Upper lobe of right lung (tissue), 1 donor: ENCODE data around the gene IL31. TPM values are rescaled to one million over a fixed set of nuclear protein-coding genes. Genes with fewer than 3 reads are reported as not detected.

ENCODE experiments used
- ATAC-seq: fragments of 200-7000 bp; cut with Tn5 transposase; one replicate; pipeline ENCODE4 v1.9.1; 2020; ENCODE audit warnings: mild to moderate bottlenecking, moderate library complexity
- DNase-seq: peaks from one replicate; pipeline ENCODE4 v3.0.0-alpha.2; 2020
- H3K27ac ChIP-seq: fragments of 200-600 bp; one replicate; pipeline ENCODE4 v1.8.0; 2022
- H3K27me3 ChIP-seq: fragments of 200-600 bp; one replicate; pipeline ENCODE4 v1.8.0; 2022; ENCODE audit warnings: mild to moderate bottlenecking
- H3K36me3 ChIP-seq: fragments of 200-600 bp; one replicate; pipeline ENCODE4 v1.8.0; 2022
- H3K4me1 ChIP-seq: fragments of 200-600 bp; one replicate; pipeline ENCODE4 v1.8.0; 2022
- H3K4me3 ChIP-seq: fragments of 200-600 bp; one replicate; pipeline ENCODE4 v1.8.0; 2022; ENCODE audit warnings: mild to moderate bottlenecking
- H3K9me3 ChIP-seq: fragments of 200-600 bp; one replicate; pipeline ENCODE4 v1.8.0; 2022
- intact Hi-C: fragments of 100-400 bp; cut with DNase I; formaldehyde crosslinking; loops from one replicate; pipeline ENCODE4 v1.11.0; 2022
- total RNA-seq: library from RNA; stranded (reverse); fragmentation: NEBNext Ultra II Directional; extraction: Animal tissue kit (Norgen Biotek cat#: 25700); gene quantifications from one replicate; pipeline ENCODE4 v1.2.1, GENCODE V29; 2021
- TF ChIP-seq, protein P1 (sequence below): fragments of 200-600 bp; IDR thresholded peaks from one replicate; pipeline ENCODE4 v1.8.0; 2022; ENCODE audit warnings: antibody characterized with exemption
- donor health status: DM: no; HTN: yes; CAD: no; lungs with severe emphysema.

IL31 gene
- total RNA-seq, 1 donor from 2014 or later, result not detected

GRCh38 chr12:122141911-122142725, 31.9 kb downstream of the IL31 start:
- H3K4me1 ChIP-seq, result no peaks in the 10 kb centered on the region
- ATAC-seq (no peak), DNase-seq (no peak)
- peaks cover 68% of the 10 kb centered on the region for H3K36me3 ChIP-seq
- TF ChIP-seq, protein P1, sequence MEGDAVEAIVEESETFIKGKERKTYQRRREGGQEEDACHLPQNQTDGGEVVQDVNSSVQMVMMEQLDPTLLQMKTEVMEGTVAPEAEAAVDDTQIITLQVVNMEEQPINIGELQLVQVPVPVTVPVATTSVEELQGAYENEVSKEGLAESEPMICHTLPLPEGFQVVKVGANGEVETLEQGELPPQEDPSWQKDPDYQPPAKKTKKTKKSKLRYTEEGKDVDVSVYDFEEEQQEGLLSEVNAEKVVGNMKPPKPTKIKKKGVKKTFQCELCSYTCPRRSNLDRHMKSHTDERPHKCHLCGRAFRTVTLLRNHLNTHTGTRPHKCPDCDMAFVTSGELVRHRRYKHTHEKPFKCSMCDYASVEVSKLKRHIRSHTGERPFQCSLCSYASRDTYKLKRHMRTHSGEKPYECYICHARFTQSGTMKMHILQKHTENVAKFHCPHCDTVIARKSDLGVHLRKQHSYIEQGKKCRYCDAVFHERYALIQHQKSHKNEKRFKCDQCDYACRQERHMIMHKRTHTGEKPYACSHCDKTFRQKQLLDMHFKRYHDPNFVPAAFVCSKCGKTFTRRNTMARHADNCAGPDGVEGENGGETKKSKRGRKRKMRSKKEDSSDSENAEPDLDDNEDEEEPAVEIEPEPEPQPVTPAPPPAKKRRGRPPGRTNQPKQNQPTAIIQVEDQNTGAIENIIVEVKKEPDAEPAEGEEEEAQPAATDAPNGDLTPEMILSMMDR, result no peak
- intact Hi-C loops, result no loop called here
- no peak overlapping the region for H3K4me3 ChIP-seq
- no peaks in the 10 kb centered on the region for H3K9me3 ChIP-seq
- H3K27me3 ChIP-seq, result no peaks in the 10 kb centered on the region
- no peak overlapping the region for H3K27ac ChIP-seq

- Histone ChIP-seq H3K36me3 (peaks cover 79% of the 10 kb centered on the region), H3K27me3 (no peaks in the 10 kb centered on the region), H3K27ac (no peak overlapping the region), H3K4me3 (no peak overlapping the region), H3K9me3 (no peaks in the 10 kb centered on the region), H3K4me1 (no peaks in the 10 kb centered on the region)
- intact Hi-C loops, result no loop called here
- DNase-seq (no peak), ATAC-seq (no peak)
- TF ChIP-seq, protein P1, result no peak
Observed at GRCh38 chr12:122140467-122141257, 33.4 kb downstream of the IL31 start.

GRCh38 chr12:122139941-122140340, 34.1 kb downstream of the IL31 start:
- H3K27ac ChIP-seq, result no peak overlapping the region
- no peaks in the 10 kb centered on the region for H3K9me3 ChIP-seq
- DNase-seq (no peak), ATAC-seq (no peak)
- TF ChIP-seq, protein P1, result no peak
- H3K36me3 ChIP-seq, result peaks cover 86% of the 10 kb centered on the region
- H3K4me1 ChIP-seq, result no peaks in the 10 kb centered on the region
- H3K27me3 ChIP-seq, result no peaks in the 10 kb centered on the region
- H3K4me3 ChIP-seq, result no peak overlapping the region
- intact Hi-C loops, result no loop called here

- ATAC-seq, result no peak
- DNase-seq, result no peak
- no peaks in the 10 kb centered on the region for H3K9me3 ChIP-seq
- no peak overlapping the region for H3K27ac ChIP-seq
- peaks cover 83% of the 10 kb centered on the region for H3K36me3 ChIP-seq
- H3K4me1 ChIP-seq, result no peaks in the 10 kb centered on the region
- no peak overlapping the region for H3K4me3 ChIP-seq
- intact Hi-C loops, result no loop called here
- H3K27me3 ChIP-seq, result no peaks in the 10 kb centered on the region
- TF ChIP-seq, protein P1, result no peak
Observed at GRCh38 chr12:122139266-122139665, 34.8 kb downstream of the IL31 start.

DNA sequence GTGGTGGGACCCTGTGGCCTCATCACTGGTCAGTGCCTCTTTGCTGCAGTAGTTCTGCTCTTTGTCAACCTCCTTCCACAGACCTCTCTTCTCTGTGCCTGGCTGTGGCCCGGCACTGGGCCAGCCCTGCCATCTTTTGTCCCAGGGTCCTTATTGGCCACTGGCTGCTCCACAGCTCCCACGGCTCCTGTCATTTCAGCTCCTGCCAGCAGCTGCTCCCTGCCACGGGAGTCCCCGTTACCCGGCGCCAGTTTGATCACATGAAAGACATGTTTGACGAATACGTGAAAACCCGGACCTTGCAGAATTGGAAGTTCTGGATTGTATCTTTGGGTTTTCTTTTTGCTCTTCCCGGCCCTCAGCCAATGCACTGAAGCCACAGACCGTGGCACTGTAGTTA, 35.4 kb downstream of the IL31 start:
- no peaks in the 10 kb centered on the region for H3K9me3 ChIP-seq
- H3K27me3 ChIP-seq, result no peaks in the 10 kb centered on the region
- H3K4me3 ChIP-seq, result no peak overlapping the region
- no peak for ATAC-seq
- intact Hi-C loops, result no loop called here
- TF ChIP-seq, protein P1, result no peak
- H3K4me1 ChIP-seq, result no peaks in the 10 kb centered on the region
- no peak for DNase-seq
- no peak overlapping the region for H3K27ac ChIP-seq
- H3K36me3 ChIP-seq, result peaks cover 82% of the 10 kb centered on the region
